HG03097 (cell line): ENCODE measurements around the gene VDAC1.
"Not testable (repeated sequence)": the region's sequence is repeated elsewhere in the genome, so short reads cannot be mapped to it uniquely, and the experiment has no call there.

Source experiments
- ATAC-seq: cut with Tn5 transposase; IDR thresholded peaks from one replicate; pipeline ENCODE4 v1.9.1; 2021; ENCODE audit not compliant: unreplicated experiment, low FRiP score

The VDAC1 gene

GRCh38 chr5:133996683-133997252 is 8.0 kb downstream of the VDAC1 start:
- ATAC-seq, result no peak

GRCh38 chr5:133995883-133996563 is 8.8 kb downstream of the VDAC1 start:
- no peak for ATAC-seq

GRCh38 chr5:133995341-133995740 is 9.4 kb downstream of the VDAC1 start:
- ATAC-seq, result no peak

GRCh38 chr5:133994990-133995333 is 9.8 kb downstream of the VDAC1 start:
- ATAC-seq, result no peak

GRCh38 chr5:133994297-133994989 is 10.3 kb downstream of the VDAC1 start:
- ATAC-seq, result no peak

GRCh38 chr5:133993185-133993936 is 11.4 kb downstream of the VDAC1 start:
- ATAC-seq, result no peak

GRCh38 chr5:133992429-133993155 is 12.2 kb downstream of the VDAC1 start:
- ATAC-seq, result no peak

- ATAC-seq, result no peak
Observed at GRCh38 chr5:133991171-133991910, 13.4 kb downstream of the VDAC1 start.

- ATAC-seq, result no peak
Observed at GRCh38 chr5:133990396-133990795, 14.4 kb downstream of the VDAC1 start.

- no peak for ATAC-seq
Observed at GRCh38 chr5:133985540-133986180, 19.1 kb downstream of the VDAC1 start.

GRCh38 chr5:133983674-133984073 is 21.1 kb downstream of the VDAC1 start:
- no peak for ATAC-seq

- ATAC-seq, result no peak
Observed at GRCh38 chr5:133981714-133982113, 23.1 kb downstream of the VDAC1 start.

- ATAC-seq, result no peak
Observed at GRCh38 chr5:133980652-133981051, 24.1 kb downstream of the VDAC1 start.

- no peak for ATAC-seq
Observed at GRCh38 chr5:133978943-133979342, 25.8 kb downstream of the VDAC1 start.

GRCh38 chr5:133977858-133978257 is 26.9 kb downstream of the VDAC1 start:
- no peak for ATAC-seq

- no peak for ATAC-seq
Observed at GRCh38 chr5:133977161-133977787, 27.5 kb downstream of the VDAC1 start.

- ATAC-seq, result not testable (repeated sequence)
Observed at GRCh38 chr5:133975546-133975945, 29.2 kb downstream of the VDAC1 start.

GRCh38 chr5:133974142-133974541 is 30.6 kb downstream of the VDAC1 start:
- ATAC-seq, result no peak

- ATAC-seq, result no peak
Observed at GRCh38 chr5:133970325-133970909, 34.4 kb downstream of the VDAC1 start.
